NT2/D1 (cell line): ENCODE data around the gene CACNA1E.

Experiments used
- SUZ12 ChIP-seq: IDR thresholded peaks from 2 replicates; pipeline ENCODE4 v1.6.1; 2011; ENCODE audit not compliant: insufficient read length, insufficient read depth; ENCODE audit errors: extremely low read depth
- YY1 ChIP-seq: IDR thresholded peaks from 2 replicates; pipeline ENCODE4 v1.6.1; 2011; ENCODE audit not compliant: insufficient read length, insufficient read depth
- ZNF274 ChIP-seq: IDR thresholded peaks from 2 replicates; pipeline ENCODE4 v1.6.1; 2011; ENCODE audit warnings: mild to moderate bottlenecking, low read depth, low read length

DNA sequence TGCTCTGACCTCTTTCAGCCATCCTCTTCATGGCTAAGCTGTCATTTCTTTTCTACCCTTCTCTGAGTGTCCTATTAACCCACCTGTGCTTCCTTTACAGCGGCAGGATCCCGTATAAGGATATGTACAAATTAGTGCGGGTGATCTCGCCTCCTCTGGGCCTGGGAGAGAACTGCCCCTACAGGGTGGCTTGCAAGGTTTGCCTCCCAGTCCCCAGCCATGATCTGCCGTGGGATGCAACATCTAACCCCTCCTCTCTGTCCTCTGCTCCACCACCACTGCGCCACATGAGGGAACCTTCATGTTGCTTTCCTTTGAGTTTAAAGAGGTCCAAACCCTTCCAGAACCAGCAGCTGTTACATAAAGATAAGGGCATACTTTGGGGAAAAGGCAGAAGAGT lies 296.0 kb downstream of the CACNA1E start:
- no peak for TF ChIP-seq ZNF274
- no peak for TF ChIP-seq YY1
- no peak for TF ChIP-seq SUZ12
